Measurements from ENCODE around the gene GRK1.
A peak's percentile ranks its signal among the peaks of the same experiment; 100 is the strongest.

GRK1 gene

DNA sequence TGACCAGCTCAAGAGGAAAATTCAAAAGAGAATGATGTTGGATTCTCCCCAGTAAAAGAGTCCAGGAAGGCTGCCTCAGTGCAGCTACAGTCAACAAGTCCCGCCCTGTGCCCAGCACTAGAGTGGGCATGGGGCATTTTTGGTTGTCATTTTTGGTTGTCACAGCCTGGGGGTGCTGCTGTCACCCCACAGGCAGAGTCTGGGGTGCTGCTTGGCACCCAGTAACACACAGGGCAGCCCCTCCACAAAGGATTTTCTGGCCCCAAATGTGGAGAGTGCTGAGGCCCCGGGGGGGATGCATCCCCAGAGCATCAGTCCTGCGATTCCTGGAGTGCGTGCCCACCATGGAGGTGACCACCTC lies 63.8 kb downstream of the GRK1 start:
- no peak for DNase-seq

DNA sequence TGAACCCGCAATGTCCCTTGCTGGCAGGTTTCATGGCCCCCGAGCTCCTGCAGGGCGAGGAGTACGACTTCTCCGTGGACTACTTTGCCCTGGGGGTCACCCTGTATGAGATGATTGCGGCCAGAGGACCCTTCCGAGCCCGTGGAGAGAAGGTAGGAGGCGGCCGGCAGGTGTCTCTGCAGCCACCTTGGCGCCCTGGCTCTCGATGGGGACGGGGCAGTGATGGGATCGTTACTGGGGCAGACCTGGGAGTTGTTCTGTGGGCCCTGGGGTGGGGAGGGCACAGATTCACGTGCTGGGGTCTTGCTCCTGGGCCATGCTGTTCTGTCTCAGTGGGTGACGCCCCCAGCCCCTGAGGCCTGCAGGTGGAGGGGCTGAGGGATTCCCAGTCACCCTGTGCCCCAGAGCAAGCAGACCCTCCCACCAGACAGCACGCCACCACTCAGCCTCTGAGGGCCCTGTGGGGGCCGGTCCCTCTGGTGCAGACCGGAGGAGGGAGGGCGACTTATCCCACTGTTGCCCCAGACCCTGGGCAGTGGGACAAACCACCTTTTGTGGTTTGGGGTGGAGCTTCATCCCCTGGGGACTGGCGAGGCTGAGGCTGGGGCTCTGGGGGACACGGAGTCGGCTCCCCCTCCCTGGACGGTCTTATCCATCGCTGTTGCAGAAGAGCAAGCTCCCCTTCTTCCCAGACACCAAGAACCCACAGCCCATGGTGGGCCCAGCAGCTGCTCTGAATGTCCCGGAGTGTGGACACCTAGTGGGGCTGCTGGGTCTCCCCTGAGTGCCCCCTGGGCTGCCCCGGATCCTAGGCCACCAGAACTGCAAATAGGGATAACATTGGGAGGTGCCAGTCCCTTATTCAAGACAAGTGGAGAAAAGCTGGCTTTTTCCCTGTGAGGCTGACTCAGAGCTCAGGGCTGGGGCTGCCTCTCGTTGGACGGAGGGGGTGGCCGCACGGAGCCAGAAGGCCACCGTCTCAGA lies 64.5 kb downstream of the GRK1 start:
- DNase-seq, result no peak

DNA sequence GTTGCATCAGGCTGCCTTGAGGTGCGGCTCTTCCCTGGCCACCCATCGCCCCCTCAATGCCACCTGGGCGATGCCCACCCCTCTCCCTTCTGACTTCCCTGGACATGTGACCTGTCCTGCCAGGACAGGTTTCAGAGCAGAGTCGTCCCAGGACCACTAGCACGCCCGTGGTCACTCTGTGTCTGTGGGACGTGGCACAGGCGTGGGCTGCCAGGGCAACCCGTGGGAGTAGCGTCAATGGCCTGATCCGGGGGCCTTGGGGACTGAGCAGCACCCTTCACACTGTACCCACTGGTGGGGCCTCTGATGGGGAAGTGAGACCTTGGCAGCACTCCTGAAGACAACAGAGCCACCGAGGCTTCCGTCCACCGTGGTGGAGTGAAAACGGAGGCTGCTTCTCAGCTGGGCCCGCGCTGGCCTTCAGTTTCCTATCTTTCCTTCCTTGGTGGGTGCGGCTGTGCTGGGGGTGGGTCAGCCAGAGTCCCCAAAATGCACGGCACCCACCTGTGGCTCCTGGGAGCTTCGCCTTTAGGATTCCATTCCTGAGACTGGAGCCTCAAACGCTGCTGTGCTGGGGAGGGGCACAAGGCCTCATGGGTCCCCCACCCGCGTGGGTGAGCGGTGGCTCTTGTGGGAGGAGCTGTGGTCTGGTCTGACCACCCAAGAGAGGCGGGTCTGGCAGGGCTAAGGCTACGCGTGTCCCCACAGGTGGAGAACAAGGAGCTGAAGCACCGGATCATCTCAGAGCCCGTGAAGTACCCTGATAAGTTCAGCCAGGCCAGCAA lies 65.3 kb downstream of the GRK1 start:
- DNase-seq, result no peak

DNA sequence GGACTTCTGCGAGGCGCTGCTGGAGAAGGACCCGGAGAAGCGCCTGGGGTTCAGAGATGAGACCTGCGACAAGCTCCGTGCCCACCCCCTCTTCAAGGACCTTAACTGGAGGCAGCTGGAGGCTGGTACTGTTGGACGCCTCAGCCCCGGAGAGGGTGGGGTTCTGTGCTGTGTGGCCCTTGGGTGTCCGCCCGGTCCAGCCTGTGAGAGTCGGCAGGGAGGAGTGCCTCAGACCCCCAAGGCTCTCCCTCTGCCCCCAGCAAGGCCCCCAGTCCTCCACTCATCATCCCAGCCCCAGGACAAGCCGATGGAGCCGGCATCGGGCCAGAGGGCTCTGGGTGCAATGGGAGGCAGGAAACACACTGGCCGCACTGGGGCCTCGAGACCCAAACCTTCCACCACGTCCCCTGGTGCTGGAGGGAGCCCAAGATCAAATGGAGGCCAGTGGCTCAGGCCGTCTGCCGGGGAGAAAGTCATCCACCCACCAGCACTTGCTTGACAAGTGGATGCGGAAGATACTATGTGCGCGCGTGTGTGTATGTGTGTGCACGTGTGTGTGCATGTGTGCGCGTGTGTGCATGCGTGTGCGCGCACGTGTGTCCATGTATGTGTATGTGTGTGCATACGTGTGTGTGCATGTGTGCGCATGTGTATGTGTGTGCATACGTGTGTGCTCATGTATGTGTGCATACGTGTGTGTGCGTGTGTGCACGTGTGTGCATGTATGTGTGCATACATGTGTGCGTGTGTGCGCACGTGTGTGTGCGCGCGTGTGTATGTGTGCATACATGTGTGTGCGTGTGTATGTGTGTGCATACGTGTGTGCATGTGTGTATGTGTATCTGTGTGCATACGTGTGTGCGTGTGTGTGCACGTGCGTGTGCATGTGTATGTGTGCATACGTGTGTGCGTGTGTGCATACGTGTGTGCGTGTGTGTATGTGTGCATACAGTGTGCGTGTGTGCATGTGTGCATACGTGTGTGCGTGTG lies 66.2 kb downstream of the GRK1 start:
- DNase-seq, result no peak

DNA sequence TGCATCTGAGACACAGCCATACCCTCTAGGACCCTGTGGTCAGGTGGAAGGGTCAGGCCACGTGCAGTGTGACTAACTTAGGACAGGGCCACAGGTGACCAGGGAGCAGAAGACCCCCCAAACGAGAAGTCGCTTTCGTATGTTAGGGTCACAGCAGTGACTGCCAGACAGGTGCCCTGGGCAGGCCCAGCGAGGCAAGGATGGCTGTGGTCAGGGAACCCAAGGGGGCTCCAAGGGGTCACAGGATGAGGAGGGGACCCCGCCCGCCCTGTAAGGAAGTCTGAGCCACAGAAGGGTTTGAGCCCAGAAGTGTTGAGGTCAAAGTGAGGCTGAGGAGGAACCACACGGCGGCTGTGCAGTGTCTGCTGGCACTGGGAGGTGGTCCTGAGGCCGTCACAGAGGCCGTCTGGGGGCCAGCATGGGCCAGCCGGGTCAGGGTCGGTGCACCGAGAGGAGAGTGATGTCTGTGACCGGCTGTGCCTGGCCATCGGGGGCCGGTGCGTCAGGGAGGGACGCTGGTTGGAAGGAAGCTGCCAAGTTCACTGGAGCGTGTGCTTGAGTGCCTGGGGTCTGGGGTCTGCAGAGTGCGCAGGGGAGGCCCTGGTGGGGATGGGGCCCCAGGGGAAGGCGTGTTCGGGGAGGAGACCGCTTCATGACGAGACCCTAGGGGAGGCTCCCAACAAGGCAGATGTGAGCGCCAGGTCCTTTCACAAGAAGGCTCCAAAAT lies 67.2 kb downstream of the GRK1 start:
- no peak for DNase-seq

DNA sequence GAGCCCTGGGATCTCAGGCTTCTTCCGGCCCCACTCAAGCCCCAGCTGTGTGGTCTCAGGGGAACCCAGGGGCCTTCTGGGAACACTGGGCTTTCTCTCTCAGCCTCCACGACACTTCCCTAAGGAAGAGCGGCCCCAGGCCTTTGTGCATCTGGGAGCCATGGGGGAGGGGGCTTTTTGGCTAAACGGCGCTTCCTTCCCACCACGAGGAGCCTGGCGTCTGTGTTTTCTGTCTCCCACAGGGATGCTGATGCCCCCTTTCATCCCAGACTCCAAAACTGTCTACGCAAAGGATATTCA lies 67.8 kb downstream of the GRK1 start:
- DNase-seq, result no peak

DNA sequence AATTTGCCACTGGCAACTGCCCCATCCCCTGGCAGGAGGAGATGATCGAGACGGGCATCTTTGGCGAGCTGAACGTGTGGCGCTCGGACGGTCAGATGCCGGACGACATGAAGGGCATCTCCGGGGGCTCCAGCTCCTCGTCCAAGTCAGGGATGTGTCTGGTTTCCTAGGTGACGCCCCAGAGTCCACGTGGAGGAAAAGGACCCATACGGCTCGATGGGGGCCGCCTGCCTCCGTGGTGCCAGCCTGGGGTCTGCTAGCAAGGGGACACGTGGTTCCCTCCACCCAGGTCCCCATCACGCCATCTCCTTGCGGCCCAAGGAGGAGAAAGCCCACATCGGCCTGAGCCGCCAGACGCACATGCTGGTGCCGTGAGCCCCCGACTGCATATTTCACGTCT lies 68.2 kb downstream of the GRK1 start:
- DNase-seq, result no peak

DNA sequence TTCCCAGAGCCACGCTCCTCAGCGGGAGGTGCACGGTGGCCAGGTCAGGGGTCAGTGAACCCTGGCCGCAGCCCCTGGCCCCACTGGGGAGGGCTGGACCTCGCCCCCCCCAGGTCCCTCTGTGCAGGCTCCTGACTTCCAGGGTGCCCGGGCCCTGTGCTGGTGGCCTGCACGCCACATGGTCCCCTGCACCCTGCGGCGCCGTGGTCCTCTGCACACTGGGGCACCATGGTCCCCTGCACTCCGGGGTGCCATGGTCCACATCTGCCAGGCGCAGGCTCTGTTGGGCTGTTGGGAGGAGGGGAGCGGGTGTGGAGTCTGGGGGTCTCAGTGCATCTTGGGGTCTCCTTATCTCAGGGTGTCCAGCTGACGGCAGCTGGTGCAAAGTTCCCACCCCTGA lies 68.7 kb downstream of the GRK1 start:
- DNase-seq, result no peak

DNA sequence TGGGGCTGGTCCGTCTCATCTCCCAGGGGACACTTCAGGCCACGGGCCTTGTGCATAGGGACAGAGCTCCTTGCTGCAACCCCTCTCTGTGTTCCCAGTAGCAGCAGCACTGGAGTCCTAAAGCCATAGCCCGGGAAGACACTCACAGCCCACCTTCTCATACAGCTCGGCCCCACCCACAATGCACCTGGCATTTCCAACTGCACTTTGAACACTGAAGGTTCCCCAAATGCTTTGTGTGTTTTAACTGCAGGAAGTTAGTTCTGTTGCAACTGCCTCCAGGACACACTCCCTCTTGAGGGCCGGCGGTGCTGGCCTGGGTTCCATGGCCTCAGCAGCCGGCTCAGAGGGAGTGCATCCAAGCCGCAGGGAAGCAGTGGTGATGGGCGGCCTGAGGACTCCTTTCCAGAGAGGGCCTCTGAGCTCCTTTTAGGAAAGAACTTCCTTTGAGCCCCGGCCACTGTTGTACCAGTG lies 69.3 kb downstream of the GRK1 start:
- no peak for DNase-seq

DNA sequence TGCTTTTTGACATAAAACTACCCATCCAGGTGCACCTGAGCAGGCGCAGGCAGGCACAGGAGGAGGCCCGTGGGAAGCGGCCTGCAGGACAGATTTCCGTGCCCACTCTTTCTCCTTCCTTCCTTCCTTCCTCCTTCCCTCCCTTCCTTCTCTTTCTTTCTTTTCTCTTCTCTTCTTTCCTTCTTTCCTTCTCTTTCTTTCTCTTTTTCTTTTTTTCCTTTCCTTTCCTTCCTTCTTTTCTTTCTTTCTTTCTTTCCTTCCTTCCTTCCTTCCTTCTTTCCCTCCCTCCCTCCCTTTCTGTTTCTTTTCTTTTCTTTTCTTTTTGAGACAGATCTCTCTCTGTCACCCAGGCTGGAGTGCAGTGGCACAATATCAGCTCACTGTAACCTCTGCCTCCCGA lies 70.8 kb downstream of the GRK1 start:
- DNase-seq, result no peak

DNA sequence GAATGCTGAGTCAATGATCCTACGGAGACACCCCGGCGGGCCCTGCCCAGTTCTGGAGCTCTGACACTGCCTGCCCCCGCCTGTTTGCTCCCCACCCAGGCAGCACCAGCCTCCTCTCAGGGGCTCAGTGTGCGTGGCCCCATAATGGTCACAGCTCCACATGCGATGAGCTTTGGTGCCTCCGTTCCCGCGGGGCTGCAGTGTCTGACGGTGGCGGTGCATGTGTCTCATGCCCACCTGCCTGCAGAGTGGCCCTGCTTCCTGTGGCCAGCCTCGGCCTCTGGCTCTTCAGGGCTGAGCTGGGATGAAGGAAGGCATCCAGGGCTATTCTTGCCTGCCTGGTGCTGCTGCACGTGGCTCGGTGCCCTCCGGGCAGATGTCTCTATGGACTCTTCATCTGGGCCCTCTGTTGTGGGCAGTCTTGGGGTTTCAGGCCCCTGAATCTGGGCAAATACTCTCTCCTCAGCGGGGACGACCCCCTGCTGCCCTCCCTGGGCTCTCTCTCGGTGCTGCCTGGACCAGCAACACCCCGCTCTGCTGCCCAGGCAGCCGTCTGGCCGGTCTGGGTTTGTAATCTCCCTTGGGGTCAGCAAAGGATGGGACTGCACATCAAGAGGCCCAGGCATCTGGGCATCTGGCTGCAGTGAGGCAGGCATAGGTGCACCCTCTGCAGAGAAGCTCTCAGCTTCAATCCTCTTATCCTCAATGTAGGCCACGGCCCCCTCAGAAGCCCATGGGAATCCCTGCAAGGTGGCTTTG lies 72.7 kb downstream of the GRK1 start:
- DNase-seq, result no peak

DNA sequence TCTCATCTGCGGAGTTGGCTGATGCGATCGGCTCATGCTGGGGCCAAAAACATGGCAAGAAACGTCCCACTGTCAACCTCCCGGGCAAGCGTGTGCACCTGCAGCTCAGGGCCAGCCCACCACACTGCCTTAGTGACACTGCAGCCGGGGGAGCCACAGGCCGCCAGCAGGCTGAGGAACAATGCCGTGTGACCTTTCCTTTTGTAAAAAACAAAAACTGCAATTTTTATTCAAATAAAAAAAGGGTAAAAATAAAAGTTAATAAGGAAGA lies 73.2 kb downstream of the GRK1 start:
- no peak for DNase-seq

DNA sequence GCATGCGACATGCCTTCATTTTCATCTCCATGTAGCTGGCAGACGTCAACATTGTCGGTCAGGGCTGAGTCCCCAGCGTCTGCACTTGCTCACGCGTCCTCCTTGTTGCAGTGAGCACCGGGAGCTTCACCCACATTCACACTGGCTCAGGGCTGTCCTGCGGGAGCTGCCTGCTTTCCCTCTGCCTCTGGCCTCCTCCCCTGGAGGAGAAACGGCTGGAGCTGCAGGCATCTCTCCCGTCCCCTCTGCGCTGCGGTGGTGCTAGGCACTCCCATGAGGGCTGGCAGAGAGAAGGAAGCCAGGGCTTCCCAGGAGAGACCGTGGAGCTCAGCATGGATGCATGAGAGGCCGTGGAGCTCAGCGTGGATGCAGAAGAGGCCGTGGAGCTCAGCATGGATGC lies 73.6 kb downstream of the GRK1 start:
- no peak for DNase-seq

DNA sequence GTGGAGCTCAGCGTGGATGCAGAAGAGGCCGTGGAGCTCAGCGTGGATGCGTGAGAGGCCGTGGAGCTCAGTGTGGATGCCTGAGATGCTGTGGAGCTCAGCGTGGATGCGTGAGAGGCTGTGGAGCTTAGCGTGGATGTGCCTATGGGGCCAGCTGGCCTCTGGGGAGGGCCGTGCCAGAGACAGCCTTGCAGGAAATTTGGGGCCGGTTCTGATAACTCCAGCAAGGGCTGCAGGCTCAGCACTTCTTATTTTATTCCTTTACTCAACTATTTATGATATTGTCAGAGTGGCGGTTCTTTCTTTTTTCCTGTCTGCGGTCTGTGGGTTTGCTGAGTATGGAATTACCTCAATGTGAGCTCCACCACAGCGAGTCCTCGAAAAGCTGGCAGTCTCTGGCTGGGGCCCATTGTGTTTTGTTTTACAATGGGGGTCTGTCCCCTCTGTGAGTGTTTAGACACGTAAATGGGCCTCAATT lies 74.2 kb downstream of the GRK1 start:
- peak in 1 of 2 donors; percentile 24 for DNase-seq

DNA sequence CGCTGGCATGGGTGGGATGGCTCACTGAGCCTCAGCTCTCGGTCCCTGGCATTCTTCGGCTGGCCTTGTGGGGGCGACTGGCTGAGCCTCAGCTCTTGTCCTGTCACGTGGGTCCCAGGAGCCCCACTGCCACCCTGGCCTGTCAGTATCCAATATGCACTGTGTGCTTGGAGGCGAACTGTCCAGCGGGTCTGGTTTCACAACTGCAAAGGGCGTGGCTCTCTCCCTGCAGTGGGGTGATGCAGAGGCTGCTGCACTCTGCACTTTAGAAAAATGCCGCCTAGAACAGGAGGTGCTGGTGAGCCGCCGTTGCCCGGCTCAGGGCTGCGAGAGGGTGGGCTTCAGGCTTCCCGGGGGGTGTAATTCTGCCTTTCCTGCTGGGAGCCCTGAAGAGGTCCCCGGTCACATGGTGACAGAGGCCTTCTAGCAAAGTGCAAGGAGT lies 75.0 kb downstream of the GRK1 start:
- peak; percentile 22 to 34 for DNase-seq

DNA sequence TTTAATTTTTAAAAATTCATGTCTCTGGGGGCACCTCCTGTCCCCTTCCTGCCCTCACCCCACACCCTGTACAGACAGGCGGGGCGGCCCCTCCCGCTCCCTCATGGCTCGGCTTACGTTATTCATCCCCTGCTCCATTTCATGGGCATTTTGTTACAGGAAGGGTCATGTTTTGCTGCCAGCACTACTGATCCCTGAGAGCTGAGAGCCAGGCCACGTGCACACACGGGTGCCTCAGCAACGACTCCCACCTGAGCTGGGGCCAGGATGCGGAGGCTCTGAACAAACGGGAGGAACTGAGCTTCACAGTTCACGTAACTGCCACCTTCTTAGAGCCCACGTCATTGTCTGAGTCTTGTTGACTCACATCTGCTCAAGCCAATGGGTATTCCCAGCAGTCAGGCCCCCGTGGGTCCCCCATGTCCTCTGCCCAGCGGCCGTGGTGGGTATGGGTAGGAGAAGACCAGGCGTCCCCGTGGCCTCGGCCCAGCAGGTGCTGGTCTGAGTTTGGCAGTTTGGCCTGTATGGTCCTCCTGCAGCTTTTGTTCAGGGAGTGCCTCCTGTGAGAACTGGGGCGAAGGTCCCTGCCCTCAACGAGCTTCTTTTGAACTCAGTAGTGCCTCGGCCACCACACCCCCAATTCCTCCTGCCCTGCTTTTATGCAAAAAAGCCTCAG lies 75.6 kb downstream of the GRK1 start:
- no peak for DNase-seq

DNA sequence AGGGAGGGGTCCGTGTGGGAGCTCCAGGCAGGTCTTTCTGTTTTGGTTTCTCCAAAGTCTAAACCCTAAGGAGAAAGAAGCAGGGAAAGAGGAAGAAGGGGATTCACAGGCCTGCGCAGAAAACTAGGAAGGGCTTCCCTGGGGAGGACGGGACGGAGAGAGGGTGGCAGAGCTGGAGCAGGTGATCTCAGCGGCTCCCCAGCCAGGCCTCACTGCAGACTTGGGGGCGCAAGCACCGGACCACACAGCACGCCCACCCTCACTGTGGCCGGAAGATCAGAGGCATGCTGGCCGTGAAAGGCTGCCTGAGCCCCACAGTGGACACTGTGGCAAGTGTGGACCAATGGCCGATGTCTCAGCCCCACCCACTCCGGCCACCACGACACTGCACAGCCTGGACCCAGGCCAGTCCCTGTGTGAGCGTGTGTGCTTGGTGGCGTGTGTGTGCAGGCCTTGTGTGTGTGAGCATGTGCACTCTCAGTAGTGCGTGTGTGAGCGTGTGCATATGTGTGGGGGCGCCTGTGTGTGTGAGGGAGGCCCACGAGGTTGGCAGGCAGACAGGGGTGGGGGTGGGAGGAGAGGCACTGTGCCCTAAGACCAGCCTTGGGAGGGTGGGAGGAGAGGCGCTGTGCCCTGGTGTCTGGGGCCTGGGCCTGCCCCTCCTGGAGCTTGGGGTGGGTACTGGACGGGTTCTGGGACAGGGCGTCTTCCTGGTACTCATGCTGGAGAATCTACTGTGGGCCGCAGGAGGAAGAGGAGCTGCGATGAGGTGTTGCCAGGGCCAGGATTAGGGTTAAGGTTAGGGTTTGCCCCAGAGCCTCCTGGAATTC lies 76.6 kb downstream of the GRK1 start:
- DNase-seq, result no peak

DNA sequence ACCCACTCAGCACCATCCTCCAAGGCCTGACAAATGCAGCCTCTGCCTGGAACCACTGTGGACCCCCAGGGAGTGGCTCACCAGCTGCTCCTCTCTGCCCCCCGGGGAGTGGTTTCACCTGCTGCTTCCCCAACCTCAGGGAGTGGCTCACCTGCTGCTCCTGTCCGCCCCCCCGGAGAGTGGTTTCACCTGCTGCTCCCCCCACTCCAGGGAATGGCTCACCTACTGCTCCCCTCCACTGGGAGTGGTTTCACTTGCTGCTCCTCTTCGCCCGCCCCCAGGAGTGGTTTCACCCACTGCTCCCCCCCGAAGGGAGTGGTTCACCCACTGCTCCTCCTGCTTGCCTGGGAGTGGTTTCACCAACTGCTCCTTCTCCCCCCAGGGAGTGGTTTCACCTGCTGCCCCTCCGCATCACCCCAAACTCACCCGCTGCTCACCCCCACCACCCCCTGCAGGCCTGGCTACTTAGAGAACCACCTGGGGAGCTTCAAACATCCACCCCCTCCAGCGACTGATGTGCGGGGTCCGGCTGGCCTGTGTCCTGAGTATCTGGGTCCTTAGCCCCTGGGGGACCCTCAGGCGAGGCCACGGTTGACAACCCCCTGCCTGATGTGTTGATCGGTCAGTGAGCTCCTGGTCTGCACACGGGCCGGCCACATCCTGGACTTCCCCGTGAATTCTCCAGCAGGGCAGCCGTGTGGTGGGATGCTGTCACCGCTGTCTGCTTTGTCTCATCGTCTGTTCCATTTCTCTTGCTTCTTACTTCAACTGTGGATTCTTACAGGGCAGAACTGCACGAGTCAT lies 77.4 kb downstream of the GRK1 start:
- no peak for DNase-seq

DNA sequence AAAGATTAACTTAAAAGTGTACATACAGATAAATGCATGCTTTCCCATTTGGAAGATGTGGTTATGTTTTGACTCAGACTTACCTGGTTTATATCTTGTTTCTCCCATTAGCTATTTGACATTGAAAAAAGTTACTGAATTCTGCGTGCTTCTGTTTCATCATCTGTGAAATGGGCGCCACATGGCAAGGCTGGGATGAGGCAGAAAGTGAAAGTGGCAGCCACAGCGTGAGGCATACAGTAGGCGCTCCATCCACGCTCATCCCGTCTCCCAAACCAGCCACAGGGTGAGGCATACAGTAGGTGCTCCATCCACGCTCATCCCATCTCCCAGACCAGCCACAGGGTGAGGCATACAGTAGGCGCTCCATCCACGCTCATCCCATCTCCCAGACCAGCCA lies 78.0 kb downstream of the GRK1 start:
- no peak for DNase-seq

Data from CD4-positive, alpha-beta T cell treated with Interferon alpha-2 for 1 hour (primary cell).